BLaER1 treated with 17β-estradiol and CSF1 and Interleukin-3, amounts not matched to agents 10 nM and 100 nM (cell line): Measurements from ENCODE around the gene GNAQ.

Experiments
- H3K27ac ChIP-seq, 11 experiments: shearing (Covaris generic); formaldehyde crosslinking; 2 replicates each; pipeline ENCODE4 v1.8.1; 2022
- H3K27me3 ChIP-seq, 11 experiments: shearing (Covaris generic); formaldehyde crosslinking; 2 replicates each; pipeline ENCODE4 v1.8.1; 2022
- H3K36me3 ChIP-seq, 11 experiments: shearing (Covaris generic); formaldehyde crosslinking; 2 replicates each; pipeline ENCODE4 v1.8.1; 2022
- H3K4me1 ChIP-seq, 10 experiments: shearing (Covaris generic); formaldehyde crosslinking; 2 replicates each; pipeline ENCODE4 v1.8.1; 2022
- H3K4me2 ChIP-seq, 11 experiments: shearing (Covaris generic); formaldehyde crosslinking; 2 replicates each; pipeline ENCODE4 v1.8.1; 2022
- H3K4me3 ChIP-seq, 10 experiments: shearing (Covaris generic); formaldehyde crosslinking; 2 replicates each; pipeline ENCODE4 v1.8.1; 2022
- H3K9ac ChIP-seq, 11 experiments: shearing (Covaris generic); formaldehyde crosslinking; 2 replicates each; pipeline ENCODE4 v1.8.1; 2022
- H3K9me3 ChIP-seq, 11 experiments: shearing (Covaris generic); formaldehyde crosslinking; replicated peaks in 1 of 11; 2 replicates each; pipeline ENCODE4 v1.8.1; 2022
- H4K20me1 ChIP-seq, 11 experiments: shearing (Covaris generic); formaldehyde crosslinking; 2 replicates each; pipeline ENCODE4 v1.8.1; 2022
- Cebpa-rat ChIP-seq, 11 experiments: shearing (Covaris generic); IDR thresholded peaks; 2 replicates each; pipeline ENCODE4 v1.8.1; 2022

The GNAQ gene

DNA sequence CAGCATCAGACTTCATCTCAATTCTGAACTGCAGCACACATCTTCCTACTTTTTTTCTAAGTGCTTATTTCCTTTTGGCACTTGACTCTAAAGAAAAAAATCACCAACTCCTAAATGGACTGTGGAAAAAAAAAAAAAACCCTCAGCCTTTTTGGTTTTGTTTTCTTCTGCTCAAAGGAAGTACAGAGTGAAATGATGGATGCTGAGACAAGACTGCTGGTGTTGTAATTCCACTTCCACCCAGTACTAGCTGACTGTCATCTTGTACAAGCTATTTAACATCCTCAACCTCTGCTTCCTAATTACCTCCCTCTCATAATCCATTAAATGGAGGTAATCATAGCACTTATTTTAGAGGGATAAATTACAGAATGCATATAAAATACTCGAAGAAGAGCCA is 212.0 kb downstream of the GNAQ start:
- Histone ChIP-seq H3K4me1 (peaks cover 0 to 30% (median 2%) of the 10 kb centered on the region in 10 experiments; a peak in 8 of 20 replicates), H3K36me3 (peaks cover 0 to 43% (median 7%) of the 10 kb centered on the region in 11 experiments; a peak in 8 of 22 replicates), H3K4me2 (peak overlapping the region in 3 of 11 experiments; percentile 32 to 46 (median 45); a peak in 6 of 22 replicates), H3K9me3 (no peaks in the 10 kb centered on the region), H3K27ac (no peak overlapping the region), H3K4me3 (no peak overlapping the region), H3K9ac (no peak overlapping the region), H4K20me1 (peaks cover 0 to 90% (median 0%) of the 10 kb centered on the region in 11 experiments; a peak in 6 of 22 replicates), H3K27me3 (no peaks in the 10 kb centered on the region)
- no peak for TF ChIP-seq Cebpa-rat (IDR thresholded peaks at IDR 0.05)

DNA sequence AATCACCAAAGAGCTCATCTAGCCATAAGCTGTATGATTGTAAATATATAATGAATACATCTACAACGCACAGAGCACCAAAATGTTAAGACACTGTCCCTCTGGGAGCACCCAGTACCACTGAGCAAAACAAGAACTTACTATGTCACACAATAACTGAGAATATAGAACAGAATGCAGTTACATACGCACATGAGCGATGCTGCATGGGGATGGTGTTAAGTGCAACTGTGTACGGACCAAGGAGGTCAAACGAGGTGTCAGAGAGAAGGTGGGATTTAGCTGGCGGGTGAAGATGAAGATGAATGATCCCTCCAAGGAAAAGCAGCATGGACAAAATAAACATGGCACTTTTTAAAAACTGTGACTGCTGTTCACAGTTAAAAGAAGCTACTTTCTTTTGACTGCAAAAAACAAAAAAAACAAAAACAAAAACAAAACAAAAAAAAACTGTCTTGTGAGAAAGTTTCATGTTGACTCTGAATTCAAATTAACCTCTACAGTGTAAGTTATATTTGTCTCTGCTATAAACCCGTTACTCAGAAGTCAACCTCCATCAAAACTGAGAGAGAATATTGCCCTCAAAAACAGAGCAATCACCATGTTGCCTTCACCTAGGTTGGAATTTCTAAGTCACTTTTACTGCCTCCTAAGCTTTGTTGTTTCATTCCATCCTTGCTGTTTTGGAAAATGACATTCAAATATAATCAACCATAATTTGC is 213.9 kb downstream of the GNAQ start:
- no peak overlapping the region for H3K27ac ChIP-seq
- H3K27me3 ChIP-seq: no peaks in the 10 kb centered on the region
- no peak overlapping the region for H3K9ac ChIP-seq
- no peak overlapping the region for H3K4me3 ChIP-seq
- H3K36me3 ChIP-seq: peaks cover 0 to 50% (median 15%) of the 10 kb centered on the region in 11 experiments; a peak in 13 of 22 replicates
- TF ChIP-seq Cebpa-rat (IDR thresholded peaks at IDR 0.05): no peak
- no peak overlapping the region for H3K4me2 ChIP-seq
- H3K4me1 ChIP-seq: peaks cover 0 to 30% (median 2%) of the 10 kb centered on the region in 10 experiments; a peak in 8 of 20 replicates
- no peaks in the 10 kb centered on the region for H3K9me3 ChIP-seq
- peaks cover 0 to 95% (median 0%) of the 10 kb centered on the region in 11 experiments; a peak in 6 of 22 replicates for H4K20me1 ChIP-seq

DNA sequence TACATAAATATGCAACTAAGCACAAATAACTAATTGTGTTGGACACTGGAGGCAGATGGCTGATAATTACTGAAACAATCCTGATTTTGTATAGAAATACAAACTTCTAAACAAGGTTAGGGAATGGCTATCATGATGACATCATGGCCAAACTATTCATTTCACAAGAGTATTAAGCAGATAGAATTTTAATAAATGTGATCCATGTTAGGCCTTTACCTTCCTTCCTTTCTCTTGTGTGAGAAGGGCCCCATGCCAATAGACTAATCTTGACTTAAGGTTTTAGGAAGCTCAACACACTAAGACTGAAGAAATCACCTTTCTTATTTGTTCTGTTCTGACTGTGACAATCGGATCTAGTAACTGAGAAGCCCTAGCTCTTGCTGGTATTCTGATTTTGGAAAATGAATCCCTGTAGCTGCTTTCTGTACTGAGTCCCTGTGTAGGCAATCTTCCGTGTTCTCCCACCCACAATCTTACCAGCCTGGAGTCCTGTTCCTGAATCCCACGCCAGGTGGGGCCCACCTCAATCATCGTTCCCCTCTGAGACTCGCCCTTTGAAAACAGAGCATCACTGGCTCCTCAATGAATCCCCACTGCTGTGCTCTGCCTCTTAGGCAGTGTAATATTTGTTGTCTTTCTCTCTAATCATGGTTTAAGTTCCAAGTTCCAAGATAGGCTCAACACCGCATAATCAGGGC is 214.8 kb downstream of the GNAQ start:
- peaks cover under 1 to 52% (median 17%) of the 10 kb centered on the region in 11 experiments; a peak in 15 of 22 replicates for H3K36me3 ChIP-seq
- H3K9me3 ChIP-seq: no peaks in the 10 kb centered on the region
- H3K27ac ChIP-seq: no peak overlapping the region
- H3K4me1 ChIP-seq: peaks cover 0 to 30% (median 2%) of the 10 kb centered on the region in 10 experiments; a peak in 8 of 20 replicates
- no peaks in the 10 kb centered on the region for H3K27me3 ChIP-seq
- no peak overlapping the region for H3K4me3 ChIP-seq
- no peak overlapping the region for H3K9ac ChIP-seq
- H3K4me2 ChIP-seq: no peak overlapping the region
- peaks cover 0 to 93% (median 0%) of the 10 kb centered on the region in 11 experiments; a peak in 6 of 22 replicates for H4K20me1 ChIP-seq
- no peak for TF ChIP-seq Cebpa-rat (IDR thresholded peaks at IDR 0.05)

- H3K4me2 ChIP-seq: no peak overlapping the region
- peaks cover 0 to 18% (median 2%) of the 10 kb centered on the region in 10 experiments; a peak in 8 of 20 replicates for H3K4me1 ChIP-seq
- H4K20me1 ChIP-seq: peaks cover 0 to 92% (median 0%) of the 10 kb centered on the region in 11 experiments; a peak in 6 of 22 replicates
- H3K27me3 ChIP-seq: no peaks in the 10 kb centered on the region
- H3K9me3 ChIP-seq: no peaks in the 10 kb centered on the region
- peaks cover 6 to 66% (median 23%) of the 10 kb centered on the region in 11 experiments; a peak in 16 of 22 replicates for H3K36me3 ChIP-seq
- TF ChIP-seq Cebpa-rat (IDR thresholded peaks at IDR 0.05): no peak
- H3K9ac ChIP-seq: no peak overlapping the region
- no peak overlapping the region for H3K4me3 ChIP-seq
- no peak overlapping the region for H3K27ac ChIP-seq
Observed at GRCh38 chr9:77815260-77815659, 216.4 kb downstream of the GNAQ start.

DNA sequence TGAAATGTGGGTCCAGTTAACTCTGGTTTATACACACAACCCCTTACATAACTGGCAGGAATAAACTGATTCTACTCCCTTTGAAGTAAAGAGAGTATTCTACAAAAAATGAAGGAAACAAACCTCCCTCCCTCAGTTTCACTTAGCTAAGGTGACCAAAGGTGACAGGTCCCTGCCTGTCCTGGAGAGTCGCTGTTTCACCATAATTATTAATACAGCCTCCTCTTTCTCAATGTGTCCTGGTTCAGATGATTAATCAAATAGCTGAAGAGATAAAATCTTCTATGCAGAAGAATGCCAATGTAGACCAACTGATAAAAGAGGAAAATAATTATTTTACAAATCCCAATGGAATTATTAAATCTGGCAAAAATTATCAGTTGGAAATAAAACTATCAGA is 219.8 kb downstream of the GNAQ start:
- H3K4me1 ChIP-seq: peaks cover 0 to 21% (median 0%) of the 10 kb centered on the region in 10 experiments; a peak in 5 of 20 replicates
- no peak overlapping the region for H3K4me3 ChIP-seq
- H4K20me1 ChIP-seq: peaks cover 0 to 94% (median 0%) of the 10 kb centered on the region in 11 experiments; a peak in 4 of 22 replicates
- H3K27me3 ChIP-seq: no peaks in the 10 kb centered on the region
- no peaks in the 10 kb centered on the region for H3K9me3 ChIP-seq
- no peak overlapping the region for H3K27ac ChIP-seq
- H3K9ac ChIP-seq: no peak overlapping the region
- no peak overlapping the region for H3K4me2 ChIP-seq
- peaks cover 10 to 87% (median 37%) of the 10 kb centered on the region in 11 experiments; a peak in 18 of 22 replicates for H3K36me3 ChIP-seq
- no peak for TF ChIP-seq Cebpa-rat (IDR thresholded peaks at IDR 0.05)

DNA sequence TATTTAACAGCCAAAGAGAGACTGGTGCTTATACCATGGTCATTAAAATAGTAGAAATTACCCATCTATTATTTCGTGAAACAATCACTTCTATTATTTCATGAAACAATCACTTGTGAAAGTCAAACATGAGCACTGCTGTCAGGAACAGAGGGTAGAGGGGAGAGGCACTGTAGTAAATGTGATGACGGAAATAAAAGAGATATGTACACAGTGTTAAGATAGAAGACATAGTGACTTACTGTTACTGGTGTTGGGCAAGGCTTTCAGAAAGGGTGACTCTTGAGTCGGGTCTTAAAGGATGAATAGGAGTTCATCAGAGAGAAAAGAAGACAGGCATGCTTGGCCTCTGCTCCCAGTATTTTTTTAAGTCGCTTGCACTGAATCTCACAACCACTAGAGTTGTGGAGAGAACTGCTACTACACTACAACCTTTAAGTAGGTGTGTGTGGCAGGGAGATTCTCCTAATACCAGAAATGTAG is 220.9 kb downstream of the GNAQ start:
- H4K20me1 ChIP-seq: peaks cover 0 to 94% (median 0%) of the 10 kb centered on the region in 11 experiments; a peak in 4 of 22 replicates
- H3K4me2 ChIP-seq: no peak overlapping the region
- H3K36me3 ChIP-seq: peaks cover 10 to 94% (median 37%) of the 10 kb centered on the region in 11 experiments; a peak in 18 of 22 replicates
- no peak for TF ChIP-seq Cebpa-rat (IDR thresholded peaks at IDR 0.05)
- H3K9me3 ChIP-seq: no peaks in the 10 kb centered on the region
- H3K27ac ChIP-seq: no peak overlapping the region
- H3K4me1 ChIP-seq: peaks cover 0 to 21% (median 0%) of the 10 kb centered on the region in 10 experiments; a peak in 5 of 20 replicates
- H3K4me3 ChIP-seq: no peak overlapping the region
- no peaks in the 10 kb centered on the region for H3K27me3 ChIP-seq
- no peak overlapping the region for H3K9ac ChIP-seq

- Histone ChIP-seq H3K4me2 (no peak overlapping the region), H4K20me1 (peaks cover 0 to 94% (median 0%) of the 10 kb centered on the region in 11 experiments; a peak in 4 of 22 replicates), H3K27ac (no peak overlapping the region), H3K36me3 (peaks cover 10 to 94% (median 37%) of the 10 kb centered on the region in 11 experiments; a peak in 18 of 22 replicates), H3K9ac (no peak overlapping the region), H3K4me1 (peaks cover 0 to 21% (median 0%) of the 10 kb centered on the region in 10 experiments; a peak in 5 of 20 replicates), H3K9me3 (no peaks in the 10 kb centered on the region), H3K27me3 (no peaks in the 10 kb centered on the region), H3K4me3 (no peak overlapping the region)
- no peak for TF ChIP-seq Cebpa-rat (IDR thresholded peaks at IDR 0.05)
Observed at GRCh38 chr9:77810047-77810446, 221.6 kb downstream of the GNAQ start.

DNA sequence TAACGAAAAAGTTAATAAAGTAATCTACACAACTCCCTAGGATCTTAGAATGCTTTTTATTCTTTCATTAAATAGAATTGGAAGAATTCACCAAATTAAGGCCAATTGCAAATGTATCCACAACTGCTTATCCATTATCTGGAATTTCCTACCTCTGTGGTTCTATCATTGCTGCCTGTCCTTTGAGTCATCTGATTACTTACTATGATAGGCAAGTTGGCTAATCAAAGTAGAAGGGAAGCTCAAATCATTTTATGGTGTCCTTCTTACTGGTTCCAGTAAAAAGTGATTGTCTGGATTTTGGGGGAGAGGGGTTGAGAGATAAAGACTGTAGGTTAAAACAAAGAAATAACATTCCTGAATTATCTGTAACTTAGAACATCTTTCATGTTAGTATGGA is 222.1 kb downstream of the GNAQ start:
- Histone ChIP-seq H3K4me2 (no peak overlapping the region), H3K36me3 (peaks cover 10 to 94% (median 32%) of the 10 kb centered on the region in 11 experiments; a peak in 18 of 22 replicates), H4K20me1 (peaks cover 0 to 94% (median 0%) of the 10 kb centered on the region in 11 experiments; a peak in 4 of 22 replicates), H3K27me3 (no peaks in the 10 kb centered on the region), H3K9ac (no peak overlapping the region), H3K27ac (no peak overlapping the region), H3K9me3 (no peaks in the 10 kb centered on the region), H3K4me1 (peaks cover 0 to 21% (median 0%) of the 10 kb centered on the region in 10 experiments; a peak in 5 of 20 replicates), H3K4me3 (no peak overlapping the region)
- no peak for TF ChIP-seq Cebpa-rat (IDR thresholded peaks at IDR 0.05)

- Histone ChIP-seq H3K9ac (no peak overlapping the region), H3K4me3 (no peak overlapping the region), H3K4me2 (no peak overlapping the region; a peak in 1 of 22 replicates), H3K9me3 (no peaks in the 10 kb centered on the region), H3K4me1 (peaks cover 0 to 21% (median 0%) of the 10 kb centered on the region in 10 experiments; a peak in 5 of 20 replicates), H4K20me1 (peaks cover 0 to 94% (median 0%) of the 10 kb centered on the region in 11 experiments; a peak in 4 of 22 replicates), H3K36me3 (peaks cover 10 to 93% (median 26%) of the 10 kb centered on the region in 11 experiments; a peak in 17 of 22 replicates), H3K27me3 (no peaks in the 10 kb centered on the region), H3K27ac (no peak overlapping the region)
- TF ChIP-seq Cebpa-rat (IDR thresholded peaks at IDR 0.05): no peak
Observed at GRCh38 chr9:77808751-77809081, 222.9 kb downstream of the GNAQ start.
